Loucy (cell line): ENCODE measurements around the gene CCDC150.

Source experiments
- EZH2phosphoT487 ChIP-seq: fragments of 200-600 bp; IDR thresholded peaks from 2 replicates; pipeline ENCODE4 v1.6.1; 2018; ENCODE audit warnings: antibody characterized with exemption, mild to moderate bottlenecking, moderate library complexity, borderline replicate concordance
- TF ChIP-seq, protein P1 (sequence below): fragments of 200-600 bp; sonication (generic); conservative IDR thresholded peaks from 2 replicates; pipeline ENCODE4 v1.5.1; 2014; ENCODE audit warnings: mild to moderate bottlenecking, antibody characterized with exemption, low read length

DNA sequence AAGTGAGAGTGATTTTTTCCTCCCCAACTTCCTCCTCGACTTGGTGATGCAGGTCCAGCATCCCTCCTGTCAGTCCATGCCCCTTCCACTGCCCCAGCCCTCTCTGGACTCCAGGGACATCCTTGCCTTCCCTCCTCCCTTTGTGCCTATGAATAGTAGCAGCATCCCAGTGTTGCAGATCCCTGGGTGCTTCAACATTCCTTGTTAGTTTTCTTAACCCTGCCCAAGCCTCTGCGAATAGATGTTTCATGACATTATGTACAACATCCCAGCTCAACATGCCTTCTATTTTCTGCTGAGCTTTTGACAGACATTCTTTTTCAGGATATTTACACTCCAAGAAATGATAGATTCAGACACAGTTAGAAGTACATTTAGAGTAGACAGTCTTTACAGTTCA, 35.3 kb upstream of the CCDC150 start:
- TF ChIP-seq, protein P1, sequence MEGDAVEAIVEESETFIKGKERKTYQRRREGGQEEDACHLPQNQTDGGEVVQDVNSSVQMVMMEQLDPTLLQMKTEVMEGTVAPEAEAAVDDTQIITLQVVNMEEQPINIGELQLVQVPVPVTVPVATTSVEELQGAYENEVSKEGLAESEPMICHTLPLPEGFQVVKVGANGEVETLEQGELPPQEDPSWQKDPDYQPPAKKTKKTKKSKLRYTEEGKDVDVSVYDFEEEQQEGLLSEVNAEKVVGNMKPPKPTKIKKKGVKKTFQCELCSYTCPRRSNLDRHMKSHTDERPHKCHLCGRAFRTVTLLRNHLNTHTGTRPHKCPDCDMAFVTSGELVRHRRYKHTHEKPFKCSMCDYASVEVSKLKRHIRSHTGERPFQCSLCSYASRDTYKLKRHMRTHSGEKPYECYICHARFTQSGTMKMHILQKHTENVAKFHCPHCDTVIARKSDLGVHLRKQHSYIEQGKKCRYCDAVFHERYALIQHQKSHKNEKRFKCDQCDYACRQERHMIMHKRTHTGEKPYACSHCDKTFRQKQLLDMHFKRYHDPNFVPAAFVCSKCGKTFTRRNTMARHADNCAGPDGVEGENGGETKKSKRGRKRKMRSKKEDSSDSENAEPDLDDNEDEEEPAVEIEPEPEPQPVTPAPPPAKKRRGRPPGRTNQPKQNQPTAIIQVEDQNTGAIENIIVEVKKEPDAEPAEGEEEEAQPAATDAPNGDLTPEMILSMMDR, result no peak
- no peak for TF ChIP-seq EZH2phosphoT487
